ENCODE data around the gene EIF3C. TPM values are rescaled to one million over a fixed set of nuclear protein-coding genes. Genes with fewer than 3 reads are reported as not detected.
"Not testable (repeated sequence)": the region's sequence is repeated elsewhere in the genome, so short reads cannot be mapped to it uniquely, and the experiment has no call there.

EIF3C gene
- total and polyA plus RNA-seq, 10 of the 15 experiments (the other 5 are each of a cell fraction or from before 2014, with no cell fraction given), result 70.4 to 555 (median 269) TPM

DNA sequence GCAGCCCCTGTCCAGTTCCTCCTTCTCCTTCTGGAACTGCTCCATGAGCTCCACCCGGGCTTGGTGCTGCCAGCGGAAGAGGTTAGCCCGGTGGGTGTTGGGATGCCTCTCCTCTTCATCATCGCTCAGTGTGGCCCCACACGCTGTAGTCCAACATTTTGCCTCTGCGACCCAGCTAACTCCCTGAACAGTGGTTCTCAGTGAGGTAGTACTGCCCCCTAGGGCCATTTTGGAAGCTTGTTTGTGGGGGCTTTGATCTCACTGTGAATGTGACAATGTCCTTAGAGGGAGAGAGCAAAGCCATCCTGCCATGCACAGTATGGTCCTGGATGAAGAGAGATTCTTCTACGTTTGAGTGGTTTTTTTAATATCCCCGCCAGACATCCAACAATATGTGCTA lies 9.9 kb upstream of the EIF3C start:
- H3K36me3 ChIP-seq (ENCODE audit: control insufficient read depth in 2 of 2, insufficient read depth in 2 of 2, low read length in 1 of 2); intact Hi-C loops (cut with micrococcal nuclease; ENCODE audit: unreplicated experiment); POLR2A ChIA-PET; H3K4me2 ChIP-seq (ENCODE audit: control insufficient read depth, insufficient read depth); H3K27ac ChIP-seq (ENCODE audit: control insufficient read depth, insufficient read depth); in situ Hi-C loops (cut with MboI); H3K27me3 ChIP-seq (replicated peaks in 1 of 2; ENCODE audit: control insufficient read depth in 2 of 2, insufficient read depth in 2 of 2, low read length in 1 of 2); BruUV-seq (replicated peaks); H3K9ac ChIP-seq (ENCODE audit: control insufficient read depth, insufficient read depth, low read length); ATAC-seq; RAD21 ChIA-PET (ENCODE audit: unreplicated experiment); DNase-seq (ENCODE audit: low read depth, low spot score); H3K4me1 ChIP-seq (ENCODE audit: control insufficient read depth, insufficient read depth, low read length); H3K9me3 ChIP-seq (replicated peaks; ENCODE audit: control insufficient read depth, insufficient read depth, low read length); SMC1A ChIA-PET (ENCODE audit: uncharacterized antibody, unreplicated experiment); FAIRE-seq; CTCF ChIA-PET; H4K20me1 ChIP-seq (ENCODE audit: control insufficient read depth, insufficient read depth); H3K4me3 ChIP-seq; H3K79me2 ChIP-seq (ENCODE audit: control insufficient read depth, insufficient read depth, low read length); H2AFZ ChIP-seq (ENCODE audit: control insufficient read depth, low read depth, low read length): not testable (repeated sequence)
- WGBS (ENCODE audit: insufficient coverage, insufficient replicate concordance, low lambda C conversion rate, missing lambda C conversion rate), result no CpG with 5 or more reads among the region's 8 CpGs

DNA sequence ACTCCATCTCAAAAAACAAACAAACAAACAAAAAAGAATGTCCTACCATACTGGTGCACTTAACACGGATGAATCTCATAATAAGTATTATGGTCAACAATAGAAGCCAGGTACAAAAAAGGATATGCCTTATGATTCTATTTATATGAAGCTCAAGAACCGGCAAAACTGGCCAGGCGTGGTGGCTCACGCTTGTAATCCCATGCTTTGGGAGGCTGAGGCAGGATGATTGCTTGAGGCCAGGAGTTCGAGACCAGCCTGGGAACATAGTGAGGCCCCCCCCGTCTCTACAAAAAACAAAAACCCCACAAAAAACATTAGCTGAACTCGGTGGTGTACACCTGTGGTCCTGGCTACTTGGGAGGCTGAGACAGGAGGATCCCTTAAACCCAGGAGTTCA lies 7.0 kb upstream of the EIF3C start:
- ATAC-seq; FAIRE-seq; H3K27ac ChIP-seq (ENCODE audit: control insufficient read depth, insufficient read depth); H3K9ac ChIP-seq (ENCODE audit: control insufficient read depth, insufficient read depth, low read length); H2AFZ ChIP-seq (ENCODE audit: control insufficient read depth, low read depth, low read length); H3K4me2 ChIP-seq (ENCODE audit: control insufficient read depth, insufficient read depth); intact Hi-C loops (cut with micrococcal nuclease; ENCODE audit: unreplicated experiment); RAD21 ChIA-PET (ENCODE audit: unreplicated experiment); H4K20me1 ChIP-seq (ENCODE audit: control insufficient read depth, insufficient read depth); DNase-seq (ENCODE audit: low read depth, low spot score); CTCF ChIA-PET; H3K4me3 ChIP-seq; H3K27me3 ChIP-seq (replicated peaks in 1 of 2; ENCODE audit: control insufficient read depth in 2 of 2, insufficient read depth in 2 of 2, low read length in 1 of 2); in situ Hi-C loops (cut with MboI); BruUV-seq (replicated peaks); POLR2A ChIA-PET; SMC1A ChIA-PET (ENCODE audit: uncharacterized antibody, unreplicated experiment); H3K4me1 ChIP-seq (ENCODE audit: control insufficient read depth, insufficient read depth, low read length); H3K79me2 ChIP-seq (ENCODE audit: control insufficient read depth, insufficient read depth, low read length); H3K9me3 ChIP-seq (replicated peaks; ENCODE audit: control insufficient read depth, insufficient read depth, low read length); H3K36me3 ChIP-seq (ENCODE audit: control insufficient read depth in 2 of 2, insufficient read depth in 2 of 2, low read length in 1 of 2): not testable (repeated sequence)
- WGBS (ENCODE audit: insufficient coverage, insufficient replicate concordance, low lambda C conversion rate, missing lambda C conversion rate), result 97% methylated on average over 3 of the region's 7 CpGs

DNA sequence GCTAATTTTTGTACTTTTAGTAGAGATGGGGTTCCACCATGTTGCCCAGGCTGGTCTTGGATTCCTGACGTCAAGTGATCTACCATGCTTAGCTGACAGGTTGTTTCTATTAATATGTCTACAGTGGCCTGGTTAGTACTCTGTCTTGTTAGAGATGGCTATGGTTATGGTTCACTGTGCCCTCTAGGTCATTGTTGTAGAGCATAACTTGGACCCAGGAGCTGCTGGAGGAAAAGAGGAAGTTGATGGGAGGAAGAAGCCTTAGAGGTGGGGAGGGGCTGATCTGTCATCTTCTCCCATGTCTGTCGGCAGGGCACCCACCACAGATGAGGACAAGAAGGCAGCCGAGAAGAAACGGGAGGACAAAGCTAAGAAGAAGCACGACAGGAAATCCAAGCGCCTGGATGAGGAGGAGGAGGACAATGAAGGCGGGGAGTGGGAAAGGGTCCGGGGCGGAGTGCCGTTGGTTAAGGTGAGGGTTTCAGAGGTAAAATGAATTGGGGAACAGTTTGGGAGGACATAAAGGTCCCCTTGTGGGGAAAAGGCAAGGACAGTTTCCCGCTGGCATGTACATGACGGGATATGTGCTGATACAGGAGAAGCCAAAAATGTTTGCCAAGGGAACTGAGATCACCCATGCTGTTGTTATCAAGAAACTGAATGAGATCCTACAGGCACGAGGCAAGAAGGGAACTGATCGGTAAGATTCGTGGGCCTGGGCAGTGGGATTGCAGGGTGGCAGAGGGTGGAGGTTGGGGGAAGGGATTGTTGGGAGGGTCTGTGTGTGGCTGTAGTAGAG lies 11.8 kb downstream of the EIF3C start:
- H3K9me3 ChIP-seq (replicated peaks; ENCODE audit: control insufficient read depth, insufficient read depth, low read length); H3K27ac ChIP-seq (ENCODE audit: control insufficient read depth, insufficient read depth); in situ Hi-C loops (cut with MboI); H3K79me2 ChIP-seq (ENCODE audit: control insufficient read depth, insufficient read depth, low read length); H3K4me2 ChIP-seq (ENCODE audit: control insufficient read depth, insufficient read depth); ATAC-seq; H3K4me3 ChIP-seq; H3K4me1 ChIP-seq (ENCODE audit: control insufficient read depth, insufficient read depth, low read length); H3K27me3 ChIP-seq (replicated peaks in 1 of 2; ENCODE audit: control insufficient read depth in 2 of 2, insufficient read depth in 2 of 2, low read length in 1 of 2); H3K36me3 ChIP-seq (ENCODE audit: control insufficient read depth in 2 of 2, insufficient read depth in 2 of 2, low read length in 1 of 2); intact Hi-C loops (cut with micrococcal nuclease; ENCODE audit: unreplicated experiment); FAIRE-seq; BruUV-seq (replicated peaks); H2AFZ ChIP-seq (ENCODE audit: control insufficient read depth, low read depth, low read length); SMC1A ChIA-PET (ENCODE audit: uncharacterized antibody, unreplicated experiment); POLR2A ChIA-PET; RAD21 ChIA-PET (ENCODE audit: unreplicated experiment); H3K9ac ChIP-seq (ENCODE audit: control insufficient read depth, insufficient read depth, low read length); DNase-seq (ENCODE audit: low read depth, low spot score); CTCF ChIA-PET; H4K20me1 ChIP-seq (ENCODE audit: control insufficient read depth, insufficient read depth): not testable (repeated sequence)
- 95% methylated on average over 8 of the region's 15 CpGs for WGBS (ENCODE audit: insufficient coverage, insufficient replicate concordance, low lambda C conversion rate, missing lambda C conversion rate)

DNA sequence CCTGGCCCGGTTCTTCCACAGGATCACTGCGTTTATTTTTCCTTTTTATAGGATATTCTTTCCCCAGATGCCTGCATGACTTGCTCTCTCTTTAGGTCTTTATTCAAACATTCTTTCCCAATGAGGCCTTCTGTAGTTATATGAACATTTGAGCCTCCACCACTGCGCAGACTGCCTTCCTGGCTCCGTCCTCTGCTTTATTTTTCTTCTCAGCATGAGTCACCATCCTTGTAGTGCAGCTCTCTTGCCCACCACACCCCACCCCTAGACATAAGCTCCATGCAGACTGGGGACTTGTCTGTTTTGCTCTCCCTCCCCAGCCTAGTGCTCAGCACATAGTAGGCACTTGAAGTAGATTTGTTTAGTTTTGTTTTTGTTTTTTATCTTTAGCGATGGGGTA lies 20.0 kb downstream of the EIF3C start:
- H3K27me3 ChIP-seq (replicated peaks in 1 of 2; ENCODE audit: control insufficient read depth in 2 of 2, insufficient read depth in 2 of 2, low read length in 1 of 2); ATAC-seq; SMC1A ChIA-PET (ENCODE audit: uncharacterized antibody, unreplicated experiment); H3K27ac ChIP-seq (ENCODE audit: control insufficient read depth, insufficient read depth); H2AFZ ChIP-seq (ENCODE audit: control insufficient read depth, low read depth, low read length); H3K4me3 ChIP-seq; H4K20me1 ChIP-seq (ENCODE audit: control insufficient read depth, insufficient read depth); CTCF ChIA-PET; H3K79me2 ChIP-seq (ENCODE audit: control insufficient read depth, insufficient read depth, low read length); RAD21 ChIA-PET (ENCODE audit: unreplicated experiment); H3K4me2 ChIP-seq (ENCODE audit: control insufficient read depth, insufficient read depth); BruUV-seq (replicated peaks); intact Hi-C loops (cut with micrococcal nuclease; ENCODE audit: unreplicated experiment); H3K9ac ChIP-seq (ENCODE audit: control insufficient read depth, insufficient read depth, low read length); DNase-seq (ENCODE audit: low read depth, low spot score); H3K9me3 ChIP-seq (replicated peaks; ENCODE audit: control insufficient read depth, insufficient read depth, low read length); H3K4me1 ChIP-seq (ENCODE audit: control insufficient read depth, insufficient read depth, low read length); POLR2A ChIA-PET; H3K36me3 ChIP-seq (ENCODE audit: control insufficient read depth in 2 of 2, insufficient read depth in 2 of 2, low read length in 1 of 2); FAIRE-seq; in situ Hi-C loops (cut with MboI): not testable (repeated sequence)
- no CpG with 5 or more reads among the region's 5 CpGs for WGBS (ENCODE audit: insufficient coverage, insufficient replicate concordance, low lambda C conversion rate, missing lambda C conversion rate)

All from GM12878 (cell line).